Endothelial cell of umbilical vein (primary cell): ENCODE measurements around the gene ZNF462.

Experiments
- EZH2 ChIP-seq: IDR thresholded peaks from 2 replicates; pipeline ENCODE4 v1.6.1; 2012; ENCODE audit warnings: borderline replicate concordance, low read depth, mild to moderate bottlenecking, moderate library complexity, low read length, inconsistent platforms; ENCODE audit not compliant: severe bottlenecking
- GATA2 ChIP-seq: IDR thresholded peaks from 2 replicates; pipeline ENCODE4 v1.7.0; 2011; ENCODE audit warnings: low read depth, mild to moderate bottlenecking, moderate library complexity, mixed read lengths, low read length; ENCODE audit not compliant: insufficient read length, insufficient read depth
- POLR2A ChIP-seq: IDR thresholded peaks from 2 replicates; pipeline ENCODE4 v1.6.1; 2012; ENCODE audit warnings: low read depth, mild to moderate bottlenecking, control low read depth, low read length
- POLR2AphosphoS5 ChIP-seq: IDR thresholded peaks from 2 replicates; pipeline ENCODE4 v1.6.1; 2012; ENCODE audit warnings: low read depth, mild to moderate bottlenecking, control low read depth, low read length, moderate library complexity; ENCODE audit not compliant: insufficient read depth
- TF ChIP-seq, protein P1 (sequence below), 2 donors: IDR thresholded peaks; 1 replicate in 1 of 2; 2 replicates in 1 of 2; pipeline ENCODE4 v1.5.1; 2011; ENCODE audit warnings: low read length in 2 of 2, mild to moderate bottlenecking in 2 of 2, moderate library complexity in 2 of 2, control low read depth in 1 of 2, inconsistent platforms in 1 of 2, low read depth in 1 of 2; ENCODE audit not compliant: insufficient read depth in 1 of 2; ENCODE audit errors: extremely low read depth in 1 of 2
- TF ChIP-seq, protein P2 (sequence below): IDR thresholded peaks from 2 replicates; pipeline ENCODE4 v1.6.1; 2011; ENCODE audit not compliant: insufficient read depth, insufficient read length

DNA sequence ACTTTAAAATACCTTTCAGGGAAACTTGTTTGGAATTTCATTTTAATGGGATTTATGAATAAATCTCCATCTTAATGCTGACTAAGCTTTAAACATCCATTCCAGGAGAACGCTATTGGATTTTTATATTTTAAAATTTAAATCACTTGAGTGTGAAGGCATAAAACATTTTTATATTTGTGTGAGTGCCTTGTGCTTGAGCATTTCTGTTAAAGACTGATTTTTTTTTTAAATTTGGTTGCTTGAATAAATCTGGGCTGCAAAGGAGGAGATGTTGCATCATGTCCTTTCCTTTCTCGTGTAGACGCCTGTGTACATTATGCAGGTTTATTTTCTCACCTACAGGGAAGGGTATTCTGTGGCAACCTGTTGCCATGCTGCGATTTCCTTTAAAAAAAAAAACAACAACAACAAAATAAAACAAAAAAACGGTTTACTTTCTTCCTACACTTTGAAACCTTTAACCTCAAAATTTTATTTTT is 108.1 kb downstream of the ZNF462 start:
- TF ChIP-seq, protein P1, sequence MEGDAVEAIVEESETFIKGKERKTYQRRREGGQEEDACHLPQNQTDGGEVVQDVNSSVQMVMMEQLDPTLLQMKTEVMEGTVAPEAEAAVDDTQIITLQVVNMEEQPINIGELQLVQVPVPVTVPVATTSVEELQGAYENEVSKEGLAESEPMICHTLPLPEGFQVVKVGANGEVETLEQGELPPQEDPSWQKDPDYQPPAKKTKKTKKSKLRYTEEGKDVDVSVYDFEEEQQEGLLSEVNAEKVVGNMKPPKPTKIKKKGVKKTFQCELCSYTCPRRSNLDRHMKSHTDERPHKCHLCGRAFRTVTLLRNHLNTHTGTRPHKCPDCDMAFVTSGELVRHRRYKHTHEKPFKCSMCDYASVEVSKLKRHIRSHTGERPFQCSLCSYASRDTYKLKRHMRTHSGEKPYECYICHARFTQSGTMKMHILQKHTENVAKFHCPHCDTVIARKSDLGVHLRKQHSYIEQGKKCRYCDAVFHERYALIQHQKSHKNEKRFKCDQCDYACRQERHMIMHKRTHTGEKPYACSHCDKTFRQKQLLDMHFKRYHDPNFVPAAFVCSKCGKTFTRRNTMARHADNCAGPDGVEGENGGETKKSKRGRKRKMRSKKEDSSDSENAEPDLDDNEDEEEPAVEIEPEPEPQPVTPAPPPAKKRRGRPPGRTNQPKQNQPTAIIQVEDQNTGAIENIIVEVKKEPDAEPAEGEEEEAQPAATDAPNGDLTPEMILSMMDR (IDR thresholded peaks at IDR 0.05; ENCODE audit: extremely low read depth in 1 of 2, insufficient read depth in 1 of 2, low read depth in 1 of 2, low read length in 2 of 2), result no peak
- TF ChIP-seq EZH2, result no peak
- TF ChIP-seq POLR2A, result no peak
- no peak for TF ChIP-seq POLR2AphosphoS5
- TF ChIP-seq, protein P2, sequence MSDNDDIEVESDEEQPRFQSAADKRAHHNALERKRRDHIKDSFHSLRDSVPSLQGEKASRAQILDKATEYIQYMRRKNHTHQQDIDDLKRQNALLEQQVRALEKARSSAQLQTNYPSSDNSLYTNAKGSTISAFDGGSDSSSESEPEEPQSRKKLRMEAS, result no peak
- no peak for TF ChIP-seq GATA2
